ENCODE data around the gene TEX2.

TEX2 gene

DNA sequence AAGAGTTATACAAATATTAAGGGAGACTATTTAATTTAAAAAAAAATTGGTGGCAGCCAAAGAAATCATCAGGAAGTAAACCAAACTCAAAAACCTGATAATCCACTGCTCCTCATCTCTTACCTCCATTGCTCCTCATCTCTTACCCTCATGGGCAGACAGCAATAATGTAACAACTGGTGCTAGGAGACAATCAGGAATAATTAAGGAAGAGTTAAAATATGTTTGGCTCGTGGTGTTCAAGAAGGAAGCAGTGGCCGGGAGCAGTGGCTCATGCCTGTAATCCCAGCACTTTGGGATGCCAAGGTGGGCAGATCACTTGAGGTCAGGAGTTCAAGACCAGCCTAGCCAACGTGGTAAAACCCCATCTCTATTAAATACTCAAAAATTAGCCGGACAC is 151.2 kb downstream of the TEX2 start:
- no peak for DNase-seq (ENCODE audit: low read depth, low spot score)
- ChIA-PET CTCF (interaction anchor here (1.2 to 6.5 kb wide), 2 partner anchors 22 to 83 kb away, joined by 3 to 37 read pairs; no protein-coding TSS in a partner anchor), POLR2A (no interaction called here)
- no peak overlapping the region for H3K4me3 ChIP-seq (ENCODE audit: low read depth, low read length)
- TF ChIP-seq, protein P1, sequence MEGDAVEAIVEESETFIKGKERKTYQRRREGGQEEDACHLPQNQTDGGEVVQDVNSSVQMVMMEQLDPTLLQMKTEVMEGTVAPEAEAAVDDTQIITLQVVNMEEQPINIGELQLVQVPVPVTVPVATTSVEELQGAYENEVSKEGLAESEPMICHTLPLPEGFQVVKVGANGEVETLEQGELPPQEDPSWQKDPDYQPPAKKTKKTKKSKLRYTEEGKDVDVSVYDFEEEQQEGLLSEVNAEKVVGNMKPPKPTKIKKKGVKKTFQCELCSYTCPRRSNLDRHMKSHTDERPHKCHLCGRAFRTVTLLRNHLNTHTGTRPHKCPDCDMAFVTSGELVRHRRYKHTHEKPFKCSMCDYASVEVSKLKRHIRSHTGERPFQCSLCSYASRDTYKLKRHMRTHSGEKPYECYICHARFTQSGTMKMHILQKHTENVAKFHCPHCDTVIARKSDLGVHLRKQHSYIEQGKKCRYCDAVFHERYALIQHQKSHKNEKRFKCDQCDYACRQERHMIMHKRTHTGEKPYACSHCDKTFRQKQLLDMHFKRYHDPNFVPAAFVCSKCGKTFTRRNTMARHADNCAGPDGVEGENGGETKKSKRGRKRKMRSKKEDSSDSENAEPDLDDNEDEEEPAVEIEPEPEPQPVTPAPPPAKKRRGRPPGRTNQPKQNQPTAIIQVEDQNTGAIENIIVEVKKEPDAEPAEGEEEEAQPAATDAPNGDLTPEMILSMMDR (IDR thresholded peaks at IDR 0.05; ENCODE audit: insufficient read depth, low read length, missing control alignments) = no peak

GRCh38 chr17:64110379-64111152 is 152.5 kb downstream of the TEX2 start:
- TF ChIP-seq, protein P1 (IDR thresholded peaks at IDR 0.05; ENCODE audit: insufficient read depth, low read length, missing control alignments) = no peak
- DNase-seq (ENCODE audit: low read depth, low spot score) = no peak
- no peak overlapping the region for H3K4me3 ChIP-seq (ENCODE audit: low read depth, low read length)
- CTCF ChIA-PET = interaction anchor here (1.0 to 6.5 kb wide), 3 partner anchors 20 to 82 kb away, joined by 3 to 37 read pairs (median 3); no protein-coding TSS in a partner anchor
- POLR2A ChIA-PET = no interaction called here

DNA sequence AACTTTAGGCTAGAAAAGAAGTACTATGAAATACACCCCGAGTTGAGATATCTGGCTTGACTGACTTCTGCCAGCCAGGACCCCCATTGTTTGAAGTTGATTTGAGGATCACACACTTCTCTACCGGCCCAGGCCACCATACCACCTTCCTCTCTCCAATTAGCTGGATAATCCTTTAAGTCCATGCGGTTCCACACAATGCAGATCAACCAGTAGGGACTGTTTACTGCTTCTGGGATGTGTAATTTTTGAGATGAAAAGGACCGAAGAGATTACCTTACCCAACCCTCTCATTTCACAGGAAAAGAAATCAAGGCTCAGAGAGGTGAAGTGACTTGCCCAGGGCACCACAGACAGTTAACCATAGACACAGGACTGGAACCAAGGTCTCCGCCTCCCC is 153.7 kb downstream of the TEX2 start:
- no peak overlapping the region for H3K4me3 ChIP-seq (ENCODE audit: low read depth, low read length)
- TF ChIP-seq, protein P1 (IDR thresholded peaks at IDR 0.05; ENCODE audit: insufficient read depth, low read length, missing control alignments) = no peak
- no peak for DNase-seq (ENCODE audit: low read depth, low spot score)
- CTCF ChIA-PET = no interaction called here
- POLR2A ChIA-PET = no interaction called here

- DNase-seq (ENCODE audit: low read depth, low spot score) = no peak
- CTCF ChIA-PET = no interaction called here
- TF ChIP-seq, protein P1 (IDR thresholded peaks at IDR 0.05; ENCODE audit: insufficient read depth, low read length, missing control alignments) = no peak
- H3K4me3 ChIP-seq (ENCODE audit: low read depth, low read length) = no peak overlapping the region
- POLR2A ChIA-PET = no interaction called here
Measured at GRCh38 chr17:64107500-64108236, 155.4 kb downstream of the TEX2 start.

DNA sequence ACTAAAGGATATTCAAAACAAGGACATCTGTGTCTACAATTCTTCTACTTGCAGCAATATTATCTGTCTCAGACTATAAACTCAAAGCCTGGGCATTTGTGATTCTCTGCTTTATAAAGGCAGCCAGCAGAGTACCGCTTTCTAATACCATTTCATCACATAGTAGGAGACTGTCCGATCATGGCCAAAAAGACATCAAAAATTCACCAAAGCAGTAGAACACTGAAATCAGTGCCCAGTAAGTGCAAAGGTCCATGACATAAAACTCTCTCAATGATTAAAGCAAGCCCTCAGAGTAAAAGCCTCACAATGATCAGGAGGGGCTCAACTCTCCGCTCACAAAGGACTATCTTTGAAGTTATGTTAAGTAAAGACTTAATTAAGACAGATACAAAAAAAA is 156.1 kb downstream of the TEX2 start:
- TF ChIP-seq, protein P1 (IDR thresholded peaks at IDR 0.05; ENCODE audit: insufficient read depth, low read length, missing control alignments) = no peak
- POLR2A ChIA-PET = no interaction called here
- CTCF ChIA-PET = interaction anchor here (1.0 to 1.1 kb wide), 2 partner anchors 24 to 27 kb away, joined by 3 to 5 read pairs; no protein-coding TSS in a partner anchor
- DNase-seq (ENCODE audit: low read depth, low spot score) = no peak
- no peak overlapping the region for H3K4me3 ChIP-seq (ENCODE audit: low read depth, low read length)
